ENCODE results near the gene IRX3. TPM values are rescaled to one million over a fixed set of nuclear protein-coding genes. Genes with fewer than 3 reads are reported as not detected.

IRX3 gene
- total and polyA plus RNA-seq, 11 donors, result 28.6 to 101 (median 45.9) TPM

GRCh38 chr16:54233615-54234014, 53.0 kb downstream of the IRX3 start:
- Histone ChIP-seq H3K4me1 (peaks cover 0 to 29% (median 6%) of the 10 kb centered on the region in 12 donors), H3K36me3 (no peaks in the 10 kb centered on the region), H3K9me3 (peaks cover 0 to 4% (median 0%) of the 10 kb centered on the region in 12 donors), H3K4me3 (no peak overlapping the region), H3K27ac (peak overlapping the region in 3 of 12 donors; percentile 57 to 80 (median 65)), H3K27me3 (peaks cover 0 to 3% (median 0%) of the 10 kb centered on the region in 9 donors)
- 39 to 49% (median 46%) methylated on average over 4 of the region's 4 CpGs for WGBS, 4 donors
- peak in 3 of 5 donors; percentile 51 to 68 (median 52) for DNase-seq
- no peak for TF ChIP-seq POLR2A (IDR thresholded peaks at IDR 0.05)
- TF ChIP-seq CTCF (IDR thresholded peaks at IDR 0.05), result no peak
- ATAC-seq, result peak; percentile 58 to 76 (median 63)
- intact Hi-C loops (cut with DNase I), result no loop called here

All from heart left ventricle (tissue), 16 donors.